ENCODE measurements around the gene FRRS1L. TPM values are rescaled to one million over a fixed set of nuclear protein-coding genes. Genes with fewer than 3 reads are reported as not detected.

Gene FRRS1L
- total RNA-seq, 3 donors from 2014 or later = 0.16 to 2.6 (median 2.0) TPM

DNA sequence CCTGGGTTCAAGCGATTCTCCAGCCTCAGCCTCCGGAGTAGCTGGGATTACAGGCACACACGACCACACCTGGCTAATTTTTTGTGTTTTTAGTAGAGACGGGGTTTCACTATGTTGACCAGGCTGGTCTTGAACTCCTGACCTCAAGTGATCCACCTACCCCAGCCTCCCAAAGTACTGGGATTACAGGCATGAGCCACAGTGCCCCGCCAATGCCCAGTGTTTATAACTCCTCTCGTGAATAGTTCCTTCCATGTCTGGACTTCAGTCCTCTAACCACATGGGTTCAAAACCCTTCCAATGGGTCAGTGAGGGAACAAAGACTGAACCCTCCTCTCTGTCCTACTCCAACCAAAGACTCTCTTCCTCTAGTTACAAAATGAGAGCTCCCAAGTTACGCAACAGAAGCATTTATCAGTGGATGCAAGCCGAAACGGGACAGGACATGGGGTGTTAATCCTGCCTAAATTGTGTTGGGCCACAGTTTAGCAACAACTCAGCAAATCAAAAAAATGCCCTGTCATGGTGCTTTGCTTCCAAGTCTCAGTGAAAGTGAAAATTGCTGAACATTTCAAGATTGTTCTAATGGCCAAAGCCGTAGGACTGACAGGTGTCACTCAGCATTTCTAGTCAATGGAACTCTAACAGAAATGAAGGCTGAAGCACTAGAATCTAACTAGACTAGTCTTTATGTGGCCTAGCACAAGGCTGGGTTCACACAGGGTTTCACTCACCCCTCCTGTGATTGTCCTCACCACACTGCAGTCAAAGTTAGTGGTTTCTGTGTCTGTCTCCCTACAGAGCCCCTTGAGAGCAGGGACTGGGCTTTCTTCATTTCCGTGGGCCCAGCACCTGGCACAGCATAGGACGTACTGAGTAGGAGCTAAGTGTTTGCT is 44.1 kb downstream of the FRRS1L start:
- no peak overlapping the region for H3K27ac ChIP-seq

DNA sequence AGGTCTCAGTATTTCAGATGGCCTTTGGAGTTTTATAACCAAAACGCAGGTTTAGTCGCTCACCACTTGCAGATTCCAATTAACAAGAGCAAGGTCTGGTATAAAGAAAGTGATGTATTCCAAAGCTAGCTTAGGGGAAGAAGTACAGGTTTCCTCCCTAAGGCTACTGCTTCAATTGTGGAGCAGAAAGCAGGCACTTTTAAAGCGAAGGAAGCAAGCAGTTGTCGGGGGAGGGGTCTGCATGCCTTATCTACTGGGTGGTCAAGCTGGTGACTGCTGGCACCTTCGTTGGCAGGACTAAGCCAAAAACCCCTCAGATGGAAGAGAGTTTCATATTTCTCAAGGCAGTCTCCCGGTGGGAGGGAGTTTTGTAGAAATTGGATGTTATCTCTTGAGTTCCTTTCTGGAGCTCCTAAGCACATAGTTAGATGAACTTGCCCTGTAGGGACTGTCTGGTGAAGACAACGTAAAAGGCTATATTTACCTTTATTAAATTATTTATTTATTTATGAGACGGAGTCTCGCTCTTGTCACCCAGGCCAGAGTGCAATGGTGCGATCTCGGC is 45.7 kb downstream of the FRRS1L start:
- H3K36me3 ChIP-seq = no peaks in the 10 kb centered on the region
- TF ChIP-seq, protein P1, sequence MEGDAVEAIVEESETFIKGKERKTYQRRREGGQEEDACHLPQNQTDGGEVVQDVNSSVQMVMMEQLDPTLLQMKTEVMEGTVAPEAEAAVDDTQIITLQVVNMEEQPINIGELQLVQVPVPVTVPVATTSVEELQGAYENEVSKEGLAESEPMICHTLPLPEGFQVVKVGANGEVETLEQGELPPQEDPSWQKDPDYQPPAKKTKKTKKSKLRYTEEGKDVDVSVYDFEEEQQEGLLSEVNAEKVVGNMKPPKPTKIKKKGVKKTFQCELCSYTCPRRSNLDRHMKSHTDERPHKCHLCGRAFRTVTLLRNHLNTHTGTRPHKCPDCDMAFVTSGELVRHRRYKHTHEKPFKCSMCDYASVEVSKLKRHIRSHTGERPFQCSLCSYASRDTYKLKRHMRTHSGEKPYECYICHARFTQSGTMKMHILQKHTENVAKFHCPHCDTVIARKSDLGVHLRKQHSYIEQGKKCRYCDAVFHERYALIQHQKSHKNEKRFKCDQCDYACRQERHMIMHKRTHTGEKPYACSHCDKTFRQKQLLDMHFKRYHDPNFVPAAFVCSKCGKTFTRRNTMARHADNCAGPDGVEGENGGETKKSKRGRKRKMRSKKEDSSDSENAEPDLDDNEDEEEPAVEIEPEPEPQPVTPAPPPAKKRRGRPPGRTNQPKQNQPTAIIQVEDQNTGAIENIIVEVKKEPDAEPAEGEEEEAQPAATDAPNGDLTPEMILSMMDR (IDR thresholded peaks at IDR 0.05) = no peak
- TF ChIP-seq POLR2A (IDR thresholded peaks at IDR 0.05) (no peak), POLR2AphosphoS5 (IDR thresholded peaks at IDR 0.05) (no peak)
- peaks cover 0 to 3% of the 10 kb centered on the region in 2 donors for H3K4me1 ChIP-seq
- no peaks in the 10 kb centered on the region for H3K9me3 ChIP-seq
- no peak for DNase-seq (ENCODE audit: low spot score in 2 of 2)
- no peak overlapping the region for H3K27ac ChIP-seq
- H3K27me3 ChIP-seq = no peaks in the 10 kb centered on the region
- no peak overlapping the region for H3K4me3 ChIP-seq
- intact Hi-C loops (cut with DNase I; ENCODE audit: low total_unique reads) = loop anchor here (5.0 kb wide), 1 partner anchor 741 kb away; no protein-coding TSS in a partner anchor

More for the DNA sequence above, 44.1 kb downstream of the FRRS1L start:
- Histone ChIP-seq H3K4me1 (no peaks in the 10 kb centered on the region), H3K27me3 (no peaks in the 10 kb centered on the region), H3K36me3 (no peaks in the 10 kb centered on the region), H3K9me3 (no peaks in the 10 kb centered on the region), H3K4me3 (no peak overlapping the region)
- no peak for DNase-seq (ENCODE audit: low spot score in 2 of 2)
- TF ChIP-seq, protein P1 (IDR thresholded peaks at IDR 0.05) = no peak
- no peak for TF ChIP-seq POLR2AphosphoS5 (IDR thresholded peaks at IDR 0.05)
- no peak for TF ChIP-seq POLR2A (IDR thresholded peaks at IDR 0.05)
- intact Hi-C loops (cut with DNase I; ENCODE audit: low total_unique reads) = loop anchor here (5.0 kb wide), 1 partner anchor 739 kb away; no protein-coding TSS in a partner anchor

DNA sequence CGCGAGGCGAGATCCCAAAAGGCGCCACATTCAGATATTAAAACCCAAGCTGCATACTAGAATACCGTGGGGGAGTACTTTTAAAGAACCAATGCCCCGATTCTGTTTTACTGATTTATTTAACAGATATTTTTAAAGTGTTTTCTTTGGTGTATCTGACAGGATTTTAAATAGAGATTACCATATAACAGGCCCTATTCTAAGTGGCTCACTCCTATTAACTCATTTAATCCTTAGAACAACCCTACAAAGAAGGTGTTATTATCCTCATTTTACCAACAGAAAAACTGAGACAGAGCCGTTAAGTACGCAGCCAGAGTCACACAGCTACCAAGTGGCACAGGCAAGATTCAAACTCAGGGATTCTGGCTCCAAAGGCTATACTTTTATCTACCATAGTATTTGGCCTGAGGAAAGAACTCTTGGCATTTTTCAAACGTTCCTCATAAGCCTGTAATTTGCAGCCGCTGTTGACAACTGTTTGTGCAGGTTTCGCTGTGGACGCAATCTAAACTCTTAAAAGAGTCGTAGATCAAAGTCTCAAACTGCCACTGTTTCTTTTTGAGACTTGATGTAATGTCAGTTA is 46.8 kb downstream of the FRRS1L start:
- no peak for TF ChIP-seq POLR2AphosphoS5 (IDR thresholded peaks at IDR 0.05)
- TF ChIP-seq, protein P1 (IDR thresholded peaks at IDR 0.05) = no peak
- TF ChIP-seq POLR2A (IDR thresholded peaks at IDR 0.05) = no peak
- Histone ChIP-seq H3K4me1 (peaks cover 0 to 8% of the 10 kb centered on the region in 2 donors), H3K27me3 (no peaks in the 10 kb centered on the region), H3K36me3 (no peaks in the 10 kb centered on the region), H3K4me3 (peak overlapping the region in 2 of 3 donors; percentile 80 to 92), H3K9me3 (no peaks in the 10 kb centered on the region), H3K27ac (no peak overlapping the region)
- DNase-seq (ENCODE audit: low spot score in 2 of 2) = no peak
- intact Hi-C loops (cut with DNase I; ENCODE audit: low total_unique reads) = loop anchor here (5.0 kb wide), 1 partner anchor 742 kb away; no protein-coding TSS in a partner anchor

DNA sequence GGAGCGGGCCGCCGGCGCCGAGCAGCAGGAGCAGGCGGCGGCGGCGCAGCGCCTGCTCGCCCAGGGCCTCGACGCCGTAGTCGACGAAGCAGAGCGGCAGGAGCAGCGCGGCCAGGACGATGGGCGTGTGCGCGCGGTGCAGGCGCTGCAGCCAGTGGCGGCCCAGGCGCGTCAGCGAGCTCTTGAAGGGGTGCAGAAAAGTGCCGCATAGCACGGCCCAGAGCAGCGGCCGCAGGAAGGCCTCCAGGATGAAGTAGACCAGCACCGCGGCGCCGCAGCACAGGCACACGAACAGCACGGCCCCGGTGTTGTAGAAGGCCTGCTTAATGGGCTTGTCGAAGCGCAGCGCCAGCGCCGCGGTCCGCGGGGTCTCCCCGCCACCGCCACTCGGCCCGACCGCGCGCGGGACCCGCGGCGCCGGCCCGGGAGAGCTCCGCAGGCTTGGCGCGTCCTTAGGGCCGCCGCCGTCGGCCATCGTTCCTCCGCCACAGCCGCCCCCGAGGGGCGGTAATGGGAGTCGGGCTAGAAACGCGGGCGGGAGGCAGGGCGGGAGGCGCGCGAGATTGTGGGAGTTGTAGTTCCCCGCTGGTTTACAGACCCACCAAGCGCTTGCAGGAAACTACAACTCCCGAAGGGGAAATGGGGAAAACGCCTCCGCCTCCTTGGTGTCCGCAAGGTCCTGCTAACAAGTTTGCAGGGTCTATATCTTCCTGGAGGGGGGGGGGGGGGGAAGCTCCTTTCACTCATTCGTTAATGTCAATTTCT is 47.4 kb downstream of the FRRS1L start, which contains the start of gene TMEM245:
Gene TMEM245 (minus strand): TSS at position 509 of the 765 bp plus-strand sequence. CDS start 34 bp downstream, at position 475.
- peaks cover 0 to 8% of the 10 kb centered on the region in 2 donors for H3K4me1 ChIP-seq
- intact Hi-C loops (cut with DNase I; ENCODE audit: low total_unique reads) = loop anchor here (5.0 to 10.0 kb wide), 2 partner anchors 115 to 743 kb away; no protein-coding TSS in a partner anchor
- TF ChIP-seq POLR2AphosphoS5 (IDR thresholded peaks at IDR 0.05) (peak; percentile 64 to 83 (median 75)), POLR2A (IDR thresholded peaks at IDR 0.05) (peak; percentile 67)
- TF ChIP-seq, protein P1 (IDR thresholded peaks at IDR 0.05) = no peak
- peak within 1 kb of the TSS; percentile 78 to 92 (median 80) for H3K4me3 ChIP-seq
- H3K27ac ChIP-seq = peak within 1 kb of the TSS; percentile 79 to 87
- H3K9me3 ChIP-seq = no peaks in the 10 kb centered on the region
- no peaks in the 10 kb centered on the region for H3K36me3 ChIP-seq
- no peaks in the 10 kb centered on the region for H3K27me3 ChIP-seq
- peak; percentile 95 for DNase-seq (ENCODE audit: low spot score in 2 of 2)
